Measurements from ENCODE around the gene EHD2.

DNA sequence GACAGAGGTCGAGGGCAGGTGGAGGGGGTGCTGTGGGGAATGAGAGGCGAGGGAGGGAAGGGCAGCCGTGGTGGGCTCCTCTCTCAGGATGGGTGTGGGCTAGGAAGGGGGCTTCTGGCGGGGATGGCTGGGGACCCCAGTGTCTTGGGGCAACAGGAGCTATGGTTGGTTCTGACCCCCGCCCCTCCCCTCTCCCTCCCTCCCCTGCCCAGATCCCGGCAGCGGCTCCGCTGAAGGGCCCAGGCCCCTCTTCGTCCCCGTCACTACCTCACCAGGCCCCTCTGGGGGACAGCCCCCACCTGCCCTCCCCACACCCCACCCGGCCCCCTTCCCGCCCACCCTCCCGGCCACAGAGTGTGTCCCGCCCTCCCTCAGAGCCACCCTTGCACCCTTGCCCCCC, 19.3 kb upstream of the EHD2 start:
- TF ChIP-seq, protein P1, sequence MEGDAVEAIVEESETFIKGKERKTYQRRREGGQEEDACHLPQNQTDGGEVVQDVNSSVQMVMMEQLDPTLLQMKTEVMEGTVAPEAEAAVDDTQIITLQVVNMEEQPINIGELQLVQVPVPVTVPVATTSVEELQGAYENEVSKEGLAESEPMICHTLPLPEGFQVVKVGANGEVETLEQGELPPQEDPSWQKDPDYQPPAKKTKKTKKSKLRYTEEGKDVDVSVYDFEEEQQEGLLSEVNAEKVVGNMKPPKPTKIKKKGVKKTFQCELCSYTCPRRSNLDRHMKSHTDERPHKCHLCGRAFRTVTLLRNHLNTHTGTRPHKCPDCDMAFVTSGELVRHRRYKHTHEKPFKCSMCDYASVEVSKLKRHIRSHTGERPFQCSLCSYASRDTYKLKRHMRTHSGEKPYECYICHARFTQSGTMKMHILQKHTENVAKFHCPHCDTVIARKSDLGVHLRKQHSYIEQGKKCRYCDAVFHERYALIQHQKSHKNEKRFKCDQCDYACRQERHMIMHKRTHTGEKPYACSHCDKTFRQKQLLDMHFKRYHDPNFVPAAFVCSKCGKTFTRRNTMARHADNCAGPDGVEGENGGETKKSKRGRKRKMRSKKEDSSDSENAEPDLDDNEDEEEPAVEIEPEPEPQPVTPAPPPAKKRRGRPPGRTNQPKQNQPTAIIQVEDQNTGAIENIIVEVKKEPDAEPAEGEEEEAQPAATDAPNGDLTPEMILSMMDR (IDR thresholded peaks at IDR 0.05), result no peak
- no peak for TF ChIP-seq POLR2A (IDR thresholded peaks at IDR 0.05)

Measured in ovary (tissue), 3 donors.